Measurements from ENCODE around the gene ELOVL2. TPM values are rescaled to one million over a fixed set of nuclear protein-coding genes. Genes with fewer than 3 reads are reported as not detected.
A peak's percentile ranks its signal among the peaks of the same experiment; 100 is the strongest.

ELOVL2 gene
- total and polyA plus RNA-seq, 2 experiments from 2014 or later, result 0.06 TPM; not detected in 1

DNA sequence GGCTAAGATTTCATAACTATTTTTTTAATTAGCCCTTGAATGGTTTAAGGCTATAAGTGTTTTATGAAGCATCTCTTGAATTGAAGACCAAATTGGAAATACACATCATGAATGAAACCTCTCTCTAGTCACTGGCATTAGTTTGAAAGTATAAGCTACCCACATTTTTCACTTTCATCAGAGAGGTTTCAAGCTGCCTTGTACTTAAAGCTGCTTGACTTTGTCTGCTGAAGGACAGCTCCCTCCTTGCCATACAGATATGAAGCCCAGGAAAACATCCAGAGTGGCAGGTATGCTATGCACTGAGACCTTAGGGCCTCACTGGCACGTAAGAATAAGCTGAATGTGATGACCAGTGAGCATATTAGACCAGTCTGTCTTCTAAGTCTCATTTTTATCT is 62.7 kb downstream of the ELOVL2 start:
- DNase-seq (ENCODE audit: low read depth in 1 of 2, low spot score in 1 of 2), result peak in 1 of 2 donors; percentile 19
- H3K27ac ChIP-seq, result no peak overlapping the region
- H3K4me1 ChIP-seq (ENCODE audit: low read depth), result no peaks in the 10 kb centered on the region
- TF ChIP-seq, protein P1, sequence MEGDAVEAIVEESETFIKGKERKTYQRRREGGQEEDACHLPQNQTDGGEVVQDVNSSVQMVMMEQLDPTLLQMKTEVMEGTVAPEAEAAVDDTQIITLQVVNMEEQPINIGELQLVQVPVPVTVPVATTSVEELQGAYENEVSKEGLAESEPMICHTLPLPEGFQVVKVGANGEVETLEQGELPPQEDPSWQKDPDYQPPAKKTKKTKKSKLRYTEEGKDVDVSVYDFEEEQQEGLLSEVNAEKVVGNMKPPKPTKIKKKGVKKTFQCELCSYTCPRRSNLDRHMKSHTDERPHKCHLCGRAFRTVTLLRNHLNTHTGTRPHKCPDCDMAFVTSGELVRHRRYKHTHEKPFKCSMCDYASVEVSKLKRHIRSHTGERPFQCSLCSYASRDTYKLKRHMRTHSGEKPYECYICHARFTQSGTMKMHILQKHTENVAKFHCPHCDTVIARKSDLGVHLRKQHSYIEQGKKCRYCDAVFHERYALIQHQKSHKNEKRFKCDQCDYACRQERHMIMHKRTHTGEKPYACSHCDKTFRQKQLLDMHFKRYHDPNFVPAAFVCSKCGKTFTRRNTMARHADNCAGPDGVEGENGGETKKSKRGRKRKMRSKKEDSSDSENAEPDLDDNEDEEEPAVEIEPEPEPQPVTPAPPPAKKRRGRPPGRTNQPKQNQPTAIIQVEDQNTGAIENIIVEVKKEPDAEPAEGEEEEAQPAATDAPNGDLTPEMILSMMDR (IDR thresholded peaks at IDR 0.05; ENCODE audit: low read depth, low read length), result no peak
- H3K36me3 ChIP-seq, result no peaks in the 10 kb centered on the region
- no peaks in the 10 kb centered on the region for H3K9me3 ChIP-seq (ENCODE audit: low read depth)
- no peaks in the 10 kb centered on the region for H3K27me3 ChIP-seq
- H3K4me3 ChIP-seq, result no peak overlapping the region

DNA sequence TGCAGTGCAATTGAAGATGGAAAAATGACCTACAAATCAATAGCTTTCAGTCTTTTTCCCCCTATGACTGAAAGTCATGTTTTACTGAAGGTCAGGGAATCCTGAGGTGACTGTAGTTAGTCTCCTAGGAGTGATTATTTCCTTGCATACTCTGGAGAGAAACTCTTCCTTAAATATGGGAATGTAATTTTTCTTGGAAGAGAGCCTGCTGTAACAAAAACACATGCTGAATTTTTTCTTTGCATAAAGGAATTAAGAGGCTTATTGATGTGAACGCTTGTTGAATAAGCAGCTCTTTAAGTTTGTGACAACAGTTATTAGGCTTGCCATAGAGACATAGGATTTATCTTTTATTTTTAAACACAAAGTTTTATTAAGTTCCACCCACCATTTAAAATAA is 64.5 kb downstream of the ELOVL2 start:
- no peak overlapping the region for H3K4me3 ChIP-seq
- TF ChIP-seq, protein P1 (IDR thresholded peaks at IDR 0.05; ENCODE audit: low read depth, low read length), result no peak
- H3K27ac ChIP-seq, result no peak overlapping the region
- no peaks in the 10 kb centered on the region for H3K27me3 ChIP-seq
- no peak for DNase-seq (ENCODE audit: low read depth in 1 of 2, low spot score in 1 of 2)
- H3K4me1 ChIP-seq (ENCODE audit: low read depth), result no peaks in the 10 kb centered on the region
- H3K36me3 ChIP-seq, result no peaks in the 10 kb centered on the region
- H3K9me3 ChIP-seq (ENCODE audit: low read depth), result no peaks in the 10 kb centered on the region

DNA sequence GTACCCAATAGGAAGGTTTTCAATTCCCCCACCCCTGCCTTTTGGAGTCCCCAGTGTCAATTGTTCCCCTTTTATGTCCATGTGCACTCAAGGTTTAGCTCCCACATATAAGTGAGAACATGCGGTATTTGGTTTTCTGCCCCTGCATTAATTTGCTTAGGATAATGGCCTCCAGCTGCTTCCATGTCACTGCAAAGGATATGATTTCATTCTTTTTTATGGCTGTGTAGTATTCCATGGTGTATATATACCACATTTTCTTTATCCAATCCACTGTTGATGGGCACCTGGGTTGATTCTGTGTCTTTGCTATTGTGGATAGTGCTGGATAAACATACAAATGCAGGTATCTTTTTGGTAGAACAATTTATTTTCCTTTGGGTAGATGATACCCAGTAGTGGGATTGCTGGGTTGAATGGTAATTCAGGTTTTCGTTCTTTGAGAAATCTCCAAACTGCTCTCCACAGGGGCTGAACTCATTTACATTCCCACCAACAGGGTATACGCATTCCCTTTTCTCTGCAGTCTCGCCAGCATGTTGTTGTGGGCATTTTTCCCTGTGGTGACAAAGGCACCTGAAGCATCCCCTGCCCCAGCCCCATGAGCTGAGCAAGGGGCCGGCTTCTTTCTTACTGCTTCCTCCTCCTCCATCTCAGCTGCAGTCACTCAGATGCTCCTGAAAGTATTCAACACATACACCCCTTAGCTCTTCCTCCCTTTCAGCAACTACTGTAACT is 66.7 kb downstream of the ELOVL2 start:
- no peak for DNase-seq (ENCODE audit: low read depth in 1 of 2, low spot score in 1 of 2)
- Histone ChIP-seq H3K9me3 (ENCODE audit: low read depth) (no peaks in the 10 kb centered on the region), H3K27ac (no peak overlapping the region), H3K4me1 (ENCODE audit: low read depth) (no peaks in the 10 kb centered on the region), H3K4me3 (no peak overlapping the region), H3K36me3 (no peaks in the 10 kb centered on the region), H3K27me3 (no peaks in the 10 kb centered on the region)
- TF ChIP-seq, protein P1 (IDR thresholded peaks at IDR 0.05; ENCODE audit: low read depth, low read length), result no peak

DNA sequence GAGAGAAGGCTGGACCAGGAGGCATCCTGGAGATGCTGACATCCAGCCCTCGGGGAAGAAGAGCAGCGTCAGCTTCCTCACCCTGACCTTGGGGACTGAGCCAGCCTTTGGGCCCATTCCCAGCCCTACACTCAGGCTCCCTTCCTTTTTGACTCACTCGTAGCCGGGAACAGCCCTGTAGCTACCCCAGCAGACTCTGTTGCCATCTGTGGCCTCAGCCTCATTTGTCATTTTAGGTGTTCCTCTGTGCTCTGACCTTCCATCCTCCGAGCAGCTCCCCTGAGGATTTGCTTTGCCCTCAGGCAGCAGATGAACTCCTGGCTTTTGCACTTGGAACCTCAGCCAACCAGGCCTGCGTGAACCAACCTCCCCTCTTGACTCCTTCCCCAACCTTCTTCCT is 67.5 kb downstream of the ELOVL2 start:
- no peak overlapping the region for H3K4me3 ChIP-seq
- TF ChIP-seq, protein P1 (IDR thresholded peaks at IDR 0.05; ENCODE audit: low read depth, low read length), result no peak
- no peaks in the 10 kb centered on the region for H3K36me3 ChIP-seq
- H3K27me3 ChIP-seq, result no peaks in the 10 kb centered on the region
- no peak overlapping the region for H3K27ac ChIP-seq
- no peaks in the 10 kb centered on the region for H3K9me3 ChIP-seq (ENCODE audit: low read depth)
- no peak for DNase-seq (ENCODE audit: low read depth in 1 of 2, low spot score in 1 of 2)
- no peaks in the 10 kb centered on the region for H3K4me1 ChIP-seq (ENCODE audit: low read depth)

DNA sequence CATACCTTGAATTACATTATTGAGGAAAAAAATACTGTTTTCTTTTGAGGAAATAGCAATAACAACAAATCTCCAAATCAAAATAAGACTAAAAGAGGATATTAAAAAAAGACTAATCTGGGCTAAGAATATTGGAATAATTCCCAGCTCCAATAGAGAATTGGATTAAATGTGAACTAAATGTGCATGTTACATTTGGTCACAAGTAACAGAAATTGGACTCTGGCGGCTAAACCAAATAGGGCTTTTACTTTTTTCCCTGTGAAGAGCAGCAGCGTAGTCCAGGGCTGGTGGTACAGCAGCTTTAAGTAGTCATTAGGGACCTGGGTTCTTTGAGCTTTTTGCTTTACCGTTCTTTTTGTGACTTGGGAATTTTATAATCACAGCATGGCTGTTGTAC is 71.9 kb downstream of the ELOVL2 start:
- H3K4me3 ChIP-seq, result no peak overlapping the region
- TF ChIP-seq, protein P1 (IDR thresholded peaks at IDR 0.05; ENCODE audit: low read depth, low read length), result no peak
- no peaks in the 10 kb centered on the region for H3K36me3 ChIP-seq
- H3K27ac ChIP-seq, result no peak overlapping the region
- no peak for DNase-seq (ENCODE audit: low read depth in 1 of 2, low spot score in 1 of 2)
- no peaks in the 10 kb centered on the region for H3K4me1 ChIP-seq (ENCODE audit: low read depth)
- no peaks in the 10 kb centered on the region for H3K27me3 ChIP-seq
- H3K9me3 ChIP-seq (ENCODE audit: low read depth), result no peaks in the 10 kb centered on the region

All from cardiac muscle cell (in vitro differentiated cells and primary cell).